ENCODE measurements around the gene KIAA1671. TPM values are rescaled to one million over a fixed set of nuclear protein-coding genes. Genes with fewer than 3 reads are reported as not detected.
"Not testable (repeated sequence)": the region's sequence is repeated elsewhere in the genome, so short reads cannot be mapped to it uniquely, and the experiment has no call there.

KIAA1671 gene
- total and polyA plus RNA-seq, 5 donors from 2014 or later, result 0.21 to 3.3 (median 0.65) TPM; not detected in 1

DNA sequence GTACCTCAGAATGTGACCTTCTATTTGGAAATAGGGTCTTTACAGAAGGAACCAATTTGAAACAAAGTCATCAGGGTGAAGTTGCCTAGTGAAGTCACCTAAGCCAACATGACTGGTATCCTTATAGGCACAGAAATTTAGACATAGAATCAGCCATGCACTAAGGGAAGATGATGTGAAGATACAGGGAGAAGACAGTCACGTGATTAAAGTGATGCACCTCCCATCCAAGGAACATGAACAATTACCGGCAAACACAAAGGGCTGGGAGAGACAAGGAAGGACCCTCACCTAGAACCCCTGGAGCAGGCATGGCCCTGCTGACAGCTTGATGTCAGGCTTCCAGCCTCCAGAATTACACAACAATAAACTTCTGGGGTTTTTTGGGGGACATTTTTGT is 263.7 kb downstream of the KIAA1671 start:
- H3K36me3 Mint-ChIP-seq, result no peaks in the 10 kb centered on the region

DNA sequence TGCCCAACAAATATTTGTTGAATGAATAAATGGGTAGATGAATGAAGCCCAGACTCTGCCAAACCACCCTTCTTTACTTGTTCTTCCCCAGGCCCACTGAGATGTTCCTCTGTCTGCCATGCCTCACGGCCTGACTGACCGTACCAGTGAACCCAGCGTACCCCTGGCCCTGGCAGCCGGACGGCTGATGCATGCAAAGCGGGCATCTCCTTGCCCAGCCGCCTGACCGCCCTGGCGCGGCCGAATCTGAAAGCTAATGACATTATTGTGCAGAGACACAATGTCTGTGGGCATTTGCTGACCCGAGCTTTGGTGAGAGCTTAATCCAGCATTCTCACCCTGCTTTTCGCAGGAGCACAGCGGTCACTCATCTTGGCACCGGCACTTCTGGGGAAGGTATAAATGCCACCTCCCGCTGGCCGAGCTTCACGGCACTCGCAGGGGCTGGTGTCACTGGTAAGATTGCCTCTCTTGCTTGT is 266.7 kb downstream of the KIAA1671 start, which contains the start of gene CRYBB2:
Gene CRYBB2, plus strand, starts transcription at position 429 of the 479 bp plus-strand sequence. CDS start 1,791 bp downstream, outside the sequence.
- Histone ChIP-seq H3K27ac (ENCODE audit: insufficient read depth, low read length, poor library complexity, severe bottlenecking) (no peak within 1 kb of the TSS), H3K27me3 (ENCODE audit: control insufficient read depth, insufficient read depth, low read length) (peaks cover 2% of the 10 kb centered on the region), H3K36me3 (ENCODE audit: control insufficient read depth, insufficient read depth, low read length) (no peaks in the 10 kb centered on the region), H3K4me3 (ENCODE audit: low read depth, low read length) (no peak within 1 kb of the TSS), H3K4me1 (ENCODE audit: control insufficient read depth, insufficient read depth, low read length, poor library complexity, severe bottlenecking) (no peaks in the 10 kb centered on the region), H3K9me3 (ENCODE audit: control insufficient read depth in 2 of 2, low read length in 2 of 2) (no peaks in the 10 kb centered on the region)
- H3K27ac Mint-ChIP-seq, result no peak within 1 kb of the TSS
- ATAC-seq (ENCODE audit: low read depth in 2 of 2) (no peak), DNase-seq (no peak)
- peaks cover 0 to 3% (median 0%) of the 10 kb centered on the region in 7 donors for H3K9me3 Mint-ChIP-seq
- no peaks in the 10 kb centered on the region for H3K36me3 Mint-ChIP-seq
- H3K4me1 Mint-ChIP-seq, result no peaks in the 10 kb centered on the region
- H3K27me3 Mint-ChIP-seq, result peaks cover 11% of the 10 kb centered on the region
- H3K4me3 Mint-ChIP-seq, result no peak within 1 kb of the TSS

More for the DNA sequence above, 263.7 kb downstream of the KIAA1671 start:
- Histone ChIP-seq H3K27me3 (ENCODE audit: control insufficient read depth, insufficient read depth, low read length) (peaks cover 2% of the 10 kb centered on the region), H3K4me3 (ENCODE audit: low read depth, low read length) (no peak overlapping the region), H3K9me3 (ENCODE audit: control insufficient read depth in 2 of 2, low read length in 2 of 2) (peaks cover 0 to 4% of the 10 kb centered on the region in 2 experiments), H3K36me3 (ENCODE audit: control insufficient read depth, insufficient read depth, low read length) (no peaks in the 10 kb centered on the region), H3K4me1 (ENCODE audit: control insufficient read depth, insufficient read depth, low read length, poor library complexity, severe bottlenecking) (no peaks in the 10 kb centered on the region), H3K27ac (ENCODE audit: insufficient read depth, low read length, poor library complexity, severe bottlenecking) (no peak overlapping the region)
- peaks cover 0 to 3% (median 1%) of the 10 kb centered on the region in 7 donors for H3K9me3 Mint-ChIP-seq
- peaks cover 4% of the 10 kb centered on the region for H3K27me3 Mint-ChIP-seq
- no peak for ATAC-seq (ENCODE audit: low read depth in 2 of 2)
- no peaks in the 10 kb centered on the region for H3K4me1 Mint-ChIP-seq
- DNase-seq, result no peak
- no peak overlapping the region for H3K27ac Mint-ChIP-seq
- no peak overlapping the region for H3K4me3 Mint-ChIP-seq

DNA sequence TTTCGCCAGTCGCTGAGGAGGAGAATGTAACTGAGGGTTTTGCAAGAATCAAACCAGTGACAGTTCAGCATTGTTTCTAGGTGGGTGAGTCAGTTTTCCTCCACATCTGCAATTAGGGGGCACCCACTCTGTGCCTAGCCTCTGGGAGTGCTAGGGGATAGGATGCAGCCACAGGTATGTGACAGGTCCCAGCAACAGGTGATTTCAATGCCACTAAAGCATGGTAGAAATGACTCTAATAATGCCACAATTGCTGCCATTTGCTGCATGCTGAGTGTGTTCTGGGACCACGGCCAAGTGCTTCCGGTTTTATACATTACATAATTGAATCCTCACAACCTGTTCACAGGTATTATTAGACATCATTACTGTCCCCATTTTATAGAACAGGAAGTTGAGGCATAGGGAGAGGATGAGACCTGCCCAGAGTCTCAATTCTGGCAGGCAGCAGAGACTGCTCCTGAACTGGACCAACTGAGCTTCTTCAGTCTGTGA is 267.5 kb downstream of the KIAA1671 start:
- DNase-seq (no peak), ATAC-seq (ENCODE audit: low read depth in 2 of 2) (no peak)
- Histone ChIP-seq H3K9me3 (ENCODE audit: control insufficient read depth in 2 of 2, low read length in 2 of 2) (no peaks in the 10 kb centered on the region), H3K4me1 (ENCODE audit: control insufficient read depth, insufficient read depth, low read length, poor library complexity, severe bottlenecking) (no peaks in the 10 kb centered on the region), H3K27ac (ENCODE audit: insufficient read depth, low read length, poor library complexity, severe bottlenecking) (no peak overlapping the region), H3K36me3 (ENCODE audit: control insufficient read depth, insufficient read depth, low read length) (no peaks in the 10 kb centered on the region), H3K27me3 (ENCODE audit: control insufficient read depth, insufficient read depth, low read length) (peaks cover 2% of the 10 kb centered on the region), H3K4me3 (ENCODE audit: low read depth, low read length) (no peak overlapping the region)
- no peaks in the 10 kb centered on the region for H3K36me3 Mint-ChIP-seq
- no peak overlapping the region for H3K4me3 Mint-ChIP-seq
- H3K4me1 Mint-ChIP-seq, result no peaks in the 10 kb centered on the region
- peaks cover 0 to 3% (median 0%) of the 10 kb centered on the region in 7 donors for H3K9me3 Mint-ChIP-seq
- no peak overlapping the region for H3K27ac Mint-ChIP-seq
- H3K27me3 Mint-ChIP-seq, result peaks cover 11% of the 10 kb centered on the region

DNA sequence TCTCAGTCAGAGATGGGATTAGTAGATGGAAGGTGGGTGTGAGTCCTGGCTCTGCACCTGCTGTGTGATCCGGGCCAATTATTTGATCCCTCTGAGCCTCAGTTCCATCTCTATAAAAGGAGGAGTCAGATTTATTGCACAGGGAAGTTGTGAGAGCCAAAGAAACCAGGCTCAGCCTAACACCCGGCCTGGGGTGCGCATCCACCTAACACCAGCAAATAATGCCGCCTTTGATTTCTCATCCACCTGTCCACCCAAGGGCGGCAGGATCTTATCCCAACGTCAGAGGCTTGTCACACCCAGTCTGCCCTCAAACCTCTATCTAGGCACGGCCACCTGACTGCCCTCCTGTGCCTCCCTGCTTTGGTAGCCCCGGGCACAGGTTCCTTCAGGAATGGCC is 269.3 kb downstream of the KIAA1671 start:
- ATAC-seq (ENCODE audit: low read depth in 2 of 2) (no peak), DNase-seq (no peak)
- Mint-ChIP-seq H3K9me3 (peaks cover 0 to 3% (median 0%) of the 10 kb centered on the region in 7 donors), H3K27me3 (peaks cover 11% of the 10 kb centered on the region), H3K4me3 (no peak overlapping the region), H3K4me1 (no peaks in the 10 kb centered on the region), H3K27ac (no peak overlapping the region), H3K36me3 (no peaks in the 10 kb centered on the region)
- no peaks in the 10 kb centered on the region for H3K36me3 ChIP-seq (ENCODE audit: control insufficient read depth, insufficient read depth, low read length)
- no peak overlapping the region for H3K27ac ChIP-seq (ENCODE audit: insufficient read depth, low read length, poor library complexity, severe bottlenecking)
- H3K4me3 ChIP-seq (ENCODE audit: low read depth, low read length), result no peak overlapping the region
- no peaks in the 10 kb centered on the region for H3K9me3 ChIP-seq (ENCODE audit: control insufficient read depth in 2 of 2, low read length in 2 of 2)
- no peaks in the 10 kb centered on the region for H3K4me1 ChIP-seq (ENCODE audit: control insufficient read depth, insufficient read depth, low read length, poor library complexity, severe bottlenecking)
- no peaks in the 10 kb centered on the region for H3K27me3 ChIP-seq (ENCODE audit: control insufficient read depth, insufficient read depth, low read length)

DNA sequence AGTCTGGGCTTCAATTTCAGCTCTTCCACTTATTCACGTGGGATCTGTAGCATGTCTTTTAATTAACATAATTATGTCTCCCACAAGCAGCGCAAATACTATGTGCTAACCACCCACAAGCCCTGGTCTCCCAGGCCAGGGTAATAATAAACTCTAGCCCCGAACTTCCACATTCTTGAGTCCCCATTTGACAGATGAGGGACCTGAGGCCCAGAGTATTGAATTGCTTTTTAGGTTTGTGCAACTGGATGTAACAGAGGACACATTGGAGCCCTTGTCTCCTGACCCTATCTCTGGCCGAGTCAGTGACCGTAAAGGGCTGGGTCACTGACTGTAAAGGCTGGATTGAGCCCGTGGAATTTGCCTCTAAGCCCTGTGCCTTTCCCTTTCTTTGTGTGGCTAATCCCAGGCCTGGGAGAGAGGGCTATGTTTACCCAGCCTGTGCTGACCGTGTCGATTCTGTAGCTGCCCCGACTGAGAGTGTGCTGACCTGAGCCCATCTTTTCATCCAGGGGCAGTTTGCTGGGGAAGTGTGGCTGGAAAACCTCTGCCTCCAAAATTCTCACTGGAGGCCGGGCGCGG is 270.8 kb downstream of the KIAA1671 start:
- Mint-ChIP-seq H3K36me3 (no peaks in the 10 kb centered on the region), H3K27ac (peak overlapping the region in 1 of 3 donors; percentile 12), H3K9me3 (peaks cover 0 to 3% (median 0%) of the 10 kb centered on the region in 7 donors), H3K27me3 (peaks cover 11% of the 10 kb centered on the region), H3K4me1 (no peaks in the 10 kb centered on the region), H3K4me3 (no peak overlapping the region)
- DNase-seq (no peak), ATAC-seq (ENCODE audit: low read depth in 2 of 2) (no peak)
- Histone ChIP-seq H3K27me3 (ENCODE audit: control insufficient read depth, insufficient read depth, low read length) (no peaks in the 10 kb centered on the region), H3K36me3 (ENCODE audit: control insufficient read depth, insufficient read depth, low read length) (no peaks in the 10 kb centered on the region), H3K4me1 (ENCODE audit: control insufficient read depth, insufficient read depth, low read length, poor library complexity, severe bottlenecking) (no peaks in the 10 kb centered on the region), H3K9me3 (ENCODE audit: control insufficient read depth in 2 of 2, low read length in 2 of 2) (no peaks in the 10 kb centered on the region), H3K4me3 (ENCODE audit: low read depth, low read length) (no peak overlapping the region), H3K27ac (ENCODE audit: insufficient read depth, low read length, poor library complexity, severe bottlenecking) (no peak overlapping the region)

DNA sequence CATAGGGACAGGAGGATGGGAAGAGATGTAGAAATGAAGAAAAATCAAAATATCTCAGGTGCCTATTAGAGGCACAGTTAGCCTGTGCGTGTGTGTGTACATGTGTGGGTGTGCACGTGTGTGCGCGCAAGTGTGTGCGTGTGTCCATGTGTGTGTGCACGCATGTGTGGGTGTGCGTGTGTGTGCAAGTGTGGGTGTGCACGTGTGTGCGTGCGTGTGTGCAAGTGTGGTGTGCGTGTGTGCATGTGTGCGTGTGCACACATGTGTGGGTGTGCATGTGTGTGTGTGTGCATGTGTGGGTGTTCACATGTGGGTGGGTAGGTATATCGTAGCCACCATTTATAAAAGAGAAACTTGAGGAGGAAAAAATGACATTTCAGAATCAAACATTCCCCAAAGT is 276.3 kb downstream of the KIAA1671 start:
- peaks cover 8% of the 10 kb centered on the region for H3K27me3 Mint-ChIP-seq
- peaks cover 0 to 2% (median 0%) of the 10 kb centered on the region in 7 donors for H3K9me3 Mint-ChIP-seq
- DNase-seq, result no peak
- Histone ChIP-seq H3K9me3 (ENCODE audit: control insufficient read depth in 2 of 2, low read length in 2 of 2) (no peaks in the 10 kb centered on the region), H3K27me3 (ENCODE audit: control insufficient read depth, insufficient read depth, low read length) (no peaks in the 10 kb centered on the region), H3K27ac (ENCODE audit: insufficient read depth, low read length, poor library complexity, severe bottlenecking) (no peak overlapping the region), H3K4me3 (ENCODE audit: low read depth, low read length) (no peak overlapping the region), H3K4me1 (ENCODE audit: control insufficient read depth, insufficient read depth, low read length, poor library complexity, severe bottlenecking) (no peaks in the 10 kb centered on the region), H3K36me3 (ENCODE audit: control insufficient read depth, insufficient read depth, low read length) (no peaks in the 10 kb centered on the region)
- no peaks in the 10 kb centered on the region for H3K36me3 Mint-ChIP-seq
- ATAC-seq (ENCODE audit: low read depth in 2 of 2), result no peak
- H3K4me1 Mint-ChIP-seq, result no peaks in the 10 kb centered on the region
- H3K27ac Mint-ChIP-seq, result no peak overlapping the region
- peak overlapping the region in 1 of 4 donors; percentile 41 for H3K4me3 Mint-ChIP-seq

DNA sequence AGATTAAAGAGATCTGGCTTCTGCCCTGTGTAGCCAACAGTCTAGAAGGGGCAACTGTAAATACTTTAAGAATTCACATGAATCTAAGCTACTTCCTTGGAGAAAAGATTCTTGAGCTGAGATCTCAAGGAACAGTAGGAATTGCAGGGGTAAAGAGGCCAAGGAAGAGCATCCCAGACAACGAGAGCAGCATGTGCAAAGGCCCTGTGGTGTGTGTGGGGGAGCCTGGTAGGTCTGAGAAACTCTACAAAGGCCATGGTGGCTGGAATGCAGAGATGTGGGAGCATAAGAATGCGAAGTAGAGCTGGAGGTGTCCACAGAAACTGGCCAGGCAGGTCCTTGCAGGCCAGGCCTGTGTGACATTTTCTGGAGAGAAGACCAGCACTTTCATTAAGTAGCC is 278.2 kb downstream of the KIAA1671 start:
- not testable (repeated sequence) for H3K4me1 Mint-ChIP-seq; H3K9me3 ChIP-seq (ENCODE audit: control insufficient read depth in 2 of 2, low read length in 2 of 2); H3K4me3 Mint-ChIP-seq; H3K27ac ChIP-seq (ENCODE audit: insufficient read depth, low read length, poor library complexity, severe bottlenecking); H3K4me3 ChIP-seq (ENCODE audit: low read depth, low read length); H3K27me3 ChIP-seq (ENCODE audit: control insufficient read depth, insufficient read depth, low read length); DNase-seq; H3K36me3 ChIP-seq (ENCODE audit: control insufficient read depth, insufficient read depth, low read length); H3K4me1 ChIP-seq (ENCODE audit: control insufficient read depth, insufficient read depth, low read length, poor library complexity, severe bottlenecking); H3K9me3 Mint-ChIP-seq; H3K36me3 Mint-ChIP-seq; H3K27ac Mint-ChIP-seq; ATAC-seq (ENCODE audit: low read depth in 2 of 2)
- H3K27me3 Mint-ChIP-seq, result peaks cover 18% of the 10 kb centered on the region

DNA sequence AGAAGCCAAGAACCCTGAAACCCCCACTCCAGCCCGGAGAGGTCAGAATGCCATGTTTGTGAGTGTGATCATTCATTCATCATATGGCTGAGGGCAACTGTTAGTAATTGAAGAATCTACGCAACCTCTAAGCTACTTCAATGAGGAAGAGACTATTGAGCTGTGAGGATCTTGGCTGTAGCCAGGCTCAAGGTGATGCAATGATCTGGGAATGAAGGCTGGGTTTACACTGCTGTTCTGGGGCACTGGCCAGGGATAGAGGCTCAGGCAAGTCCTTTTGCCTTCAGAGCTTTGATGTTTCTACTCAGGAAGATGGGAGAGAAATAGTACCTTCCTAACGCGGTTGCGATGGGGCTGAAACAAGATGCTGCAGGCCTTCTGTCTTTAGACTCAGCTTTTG is 279.8 kb downstream of the KIAA1671 start:
- H3K4me1 Mint-ChIP-seq, result no peaks in the 10 kb centered on the region

More for the DNA sequence above, 279.8 kb downstream of the KIAA1671 start:
- no peak overlapping the region for H3K27ac ChIP-seq (ENCODE audit: insufficient read depth, low read length, poor library complexity, severe bottlenecking)
- no peaks in the 10 kb centered on the region for H3K36me3 ChIP-seq (ENCODE audit: control insufficient read depth, insufficient read depth, low read length)
- no peaks in the 10 kb centered on the region for H3K27me3 ChIP-seq (ENCODE audit: control insufficient read depth, insufficient read depth, low read length)
- H3K27me3 Mint-ChIP-seq, result peaks cover 19% of the 10 kb centered on the region
- ATAC-seq (ENCODE audit: low read depth in 2 of 2) (no peak), DNase-seq (no peak)
- H3K27ac Mint-ChIP-seq, result no peak overlapping the region
- H3K4me3 ChIP-seq (ENCODE audit: low read depth, low read length), result no peak overlapping the region
- no peak overlapping the region for H3K4me3 Mint-ChIP-seq
- peaks cover 0 to 2% (median 0%) of the 10 kb centered on the region in 7 donors for H3K9me3 Mint-ChIP-seq
- H3K4me1 ChIP-seq (ENCODE audit: control insufficient read depth, insufficient read depth, low read length, poor library complexity, severe bottlenecking), result no peaks in the 10 kb centered on the region
- no peaks in the 10 kb centered on the region for H3K9me3 ChIP-seq (ENCODE audit: control insufficient read depth in 2 of 2, low read length in 2 of 2)
- H3K36me3 Mint-ChIP-seq, result no peaks in the 10 kb centered on the region
